Sigmoid colon (tissue), 4 donors: ENCODE data around the gene PARD3.

Experiments used
- CTCF ChIP-seq, 4 experiments: fragments of 450-650 bp in 3 of 4; fragments of 200-600 bp in 1 of 4; IDR thresholded peaks; one replicate each; pipeline ENCODE4 v1.5.1; 2016 to 2019; ENCODE audit warnings: antibody characterized with exemption in 4 of 4, mild to moderate bottlenecking in 3 of 4, moderate library complexity in 2 of 4
- POLR2AphosphoS5 ChIP-seq, 4 donors: sonication (generic); formaldehyde crosslinking; IDR thresholded peaks; one replicate each; pipeline ENCODE4 v1.6.1; 2017; ENCODE audit warnings: antibody characterized with exemption in 4 of 4

DNA sequence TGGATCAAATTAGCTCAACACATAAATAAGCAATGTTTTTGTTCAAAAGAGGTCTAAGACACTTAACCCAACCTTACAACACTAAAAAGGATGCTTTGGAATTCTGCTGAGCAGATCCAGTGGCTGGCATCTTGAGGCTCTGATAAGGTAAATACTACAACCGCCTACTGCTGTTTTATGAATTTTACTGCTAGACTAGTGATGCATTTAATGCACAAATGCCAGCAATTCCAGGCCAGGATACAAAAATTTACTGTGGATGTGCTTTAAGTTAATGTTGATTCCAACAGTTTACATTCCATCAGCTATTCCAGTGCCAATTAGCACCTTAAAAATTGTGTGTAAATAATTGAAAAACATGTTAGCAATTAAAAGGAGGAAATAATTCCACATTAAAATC, 261.3 kb downstream of the PARD3 start:
- TF ChIP-seq CTCF (IDR thresholded peaks at IDR 0.05) (no peak), POLR2AphosphoS5 (IDR thresholded peaks at IDR 0.05) (no peak)
